NCI-H1930 (cell line): ENCODE results near the gene RBM23.
"Not testable (repeated sequence)": the region's sequence is repeated elsewhere in the genome, so short reads cannot be mapped to it uniquely, and the experiment has no call there.

ENCODE experiments used
- DNase-seq, 2 experiments: peaks; one replicate each; lab custom pipeline; 2025; lab: John Stamatoyannopoulos, UW

Gene RBM23

DNA sequence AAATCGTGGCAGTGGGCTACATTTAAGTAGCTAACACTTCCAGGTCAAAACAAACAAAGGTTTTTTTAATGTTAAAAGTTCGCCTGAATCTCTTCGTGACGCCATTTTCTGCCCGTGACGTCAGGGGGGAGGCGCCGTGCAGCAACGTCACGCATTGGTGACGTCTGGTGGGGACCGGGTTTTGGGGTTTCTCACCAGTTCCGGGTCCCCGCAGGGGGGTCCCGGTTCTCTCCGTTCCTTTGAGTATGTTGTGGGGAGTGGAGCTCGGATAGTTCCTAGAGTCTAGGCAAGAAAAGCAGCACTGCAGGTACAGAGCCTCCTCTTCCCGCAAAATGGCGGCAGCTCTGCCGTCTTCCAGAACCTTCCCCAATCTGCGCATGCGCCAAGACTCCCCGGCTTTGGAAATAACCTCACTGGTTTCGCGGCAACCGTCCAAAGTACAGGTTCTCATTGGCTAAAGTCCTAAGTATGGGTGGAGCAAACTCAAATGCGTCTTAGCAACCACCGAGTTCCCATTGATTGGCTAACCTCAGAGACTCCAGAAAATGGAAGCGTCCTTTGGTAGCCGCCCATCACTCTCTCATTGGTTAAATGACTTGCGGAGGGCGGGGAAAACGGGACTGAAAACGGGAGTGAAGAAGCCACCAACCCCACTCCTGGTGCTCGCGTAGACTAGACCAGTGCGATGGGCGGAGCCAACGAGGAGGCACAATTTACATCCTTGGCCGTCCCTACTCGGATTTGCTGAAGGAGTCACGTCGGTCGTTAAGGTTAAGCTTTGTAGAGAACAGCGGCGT, at the start of gene RBM23:
Gene RBM23, minus strand, starts transcription at position 346 of the 797 bp plus-strand sequence.
- DNase-seq: peak; percentile 99 to 100

GRCh38 chr14:22966783-22967269, 47.9 kb upstream of the RBM23 start:
- no peak for DNase-seq

DNA sequence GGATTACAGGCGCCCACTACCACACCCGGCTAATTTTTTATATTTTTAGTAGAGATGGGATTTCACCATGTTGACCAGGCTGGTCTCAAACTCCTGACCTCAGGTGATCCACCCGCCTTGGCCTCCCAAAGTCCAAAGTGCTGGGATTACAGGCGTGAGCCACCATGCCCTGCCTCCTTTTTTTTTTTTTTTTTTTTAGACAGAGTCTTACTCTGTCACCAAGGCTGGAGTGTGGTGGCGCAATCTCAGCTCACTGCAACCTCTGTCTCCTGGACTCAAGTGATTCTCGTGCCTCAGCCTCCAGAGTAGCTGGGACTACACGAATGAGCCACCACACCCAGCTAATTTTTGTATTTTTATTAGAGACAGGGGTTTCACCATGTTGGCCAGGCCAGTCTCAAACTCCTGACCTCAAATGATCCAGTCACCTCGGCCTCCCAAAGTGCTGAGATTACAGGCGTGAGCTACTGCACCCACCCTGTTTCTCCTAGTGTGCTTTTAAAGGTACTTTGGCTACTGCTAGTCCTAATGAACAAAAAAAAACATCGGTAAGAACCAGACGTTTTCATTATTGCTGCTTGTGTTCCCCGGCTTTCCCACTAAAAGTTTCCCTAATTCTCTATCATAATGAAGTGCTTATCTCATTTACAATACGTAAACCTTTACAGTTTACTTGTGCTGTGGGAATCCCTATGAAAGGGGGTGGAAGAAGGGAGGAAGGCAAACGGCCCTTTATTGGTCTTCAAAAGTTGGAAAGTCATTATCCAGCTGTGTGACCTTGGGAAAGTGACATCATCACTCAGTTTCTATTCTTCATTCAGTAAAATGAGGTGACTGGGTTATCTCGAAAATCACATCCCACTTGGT, 47.2 kb upstream of the RBM23 start:
- not testable (repeated sequence) for DNase-seq

- DNase-seq: no peak
Measured at GRCh38 chr14:22962061-22962676, 43.2 kb upstream of the RBM23 start.

DNA sequence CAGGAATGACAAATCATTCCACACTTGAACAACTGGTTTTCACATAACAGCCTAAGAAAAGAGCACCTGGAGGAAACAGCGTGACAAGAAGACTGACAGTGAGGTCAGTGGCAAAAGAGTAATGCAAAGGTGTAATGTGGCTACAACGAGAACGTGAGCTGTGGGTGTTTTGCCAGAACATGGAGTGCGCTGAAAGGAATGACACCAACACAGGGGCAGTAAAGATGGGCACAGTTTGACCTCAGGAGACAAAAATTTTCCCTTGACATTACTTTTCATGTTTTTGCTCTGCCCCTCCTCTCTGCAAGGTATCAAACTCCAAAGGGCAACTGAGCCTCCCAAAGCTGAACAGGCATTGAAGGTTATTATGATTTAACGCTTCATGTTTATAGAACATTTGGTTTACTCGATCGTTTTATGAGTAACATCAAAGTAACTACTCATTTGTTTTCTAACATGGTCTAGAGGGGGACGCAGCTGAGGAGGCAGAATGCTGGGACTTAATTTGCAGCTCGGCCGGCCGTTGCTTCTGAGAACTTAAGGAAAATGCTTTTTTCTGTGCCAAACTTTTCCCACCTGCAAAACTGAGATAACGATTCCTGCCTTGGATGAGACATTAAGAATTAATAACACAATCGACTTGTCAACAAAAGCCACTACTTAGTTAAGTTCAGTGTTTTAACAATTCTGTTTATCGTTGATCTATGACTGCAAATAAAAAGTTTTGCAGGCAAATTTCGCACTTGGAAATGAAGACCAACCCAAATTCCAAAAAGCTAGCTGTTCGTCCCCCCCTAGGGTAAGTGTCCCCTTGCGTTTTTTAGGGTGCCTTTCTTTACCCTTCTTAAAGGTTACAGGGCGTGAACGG, 37.0 kb upstream of the RBM23 start:
- no peak for DNase-seq

GRCh38 chr14:22952418-22952817, 33.5 kb upstream of the RBM23 start:
- no peak for DNase-seq

GRCh38 chr14:22951795-22952194, 32.8 kb upstream of the RBM23 start:
- not testable (repeated sequence) for DNase-seq

DNA sequence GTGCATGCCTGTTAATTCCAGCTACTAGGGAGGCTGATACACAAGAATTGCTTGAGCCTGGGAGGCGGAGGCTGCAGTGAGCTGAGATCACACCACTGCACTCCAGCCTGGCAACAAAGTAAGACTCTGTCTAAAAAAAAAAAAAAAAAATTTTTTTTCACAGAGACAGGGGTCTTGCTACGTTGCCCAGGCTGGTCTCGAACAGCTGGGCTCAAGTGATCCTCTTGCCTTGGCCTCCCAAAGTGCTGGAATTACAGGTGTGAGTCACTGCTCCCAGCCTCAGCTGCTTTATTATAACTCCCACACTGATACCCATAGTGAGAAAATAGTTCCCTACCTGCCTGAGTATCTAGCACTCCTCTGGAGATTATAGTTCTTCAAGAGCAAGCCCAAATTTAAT, 26.7 kb upstream of the RBM23 start:
- DNase-seq: no peak

DNA sequence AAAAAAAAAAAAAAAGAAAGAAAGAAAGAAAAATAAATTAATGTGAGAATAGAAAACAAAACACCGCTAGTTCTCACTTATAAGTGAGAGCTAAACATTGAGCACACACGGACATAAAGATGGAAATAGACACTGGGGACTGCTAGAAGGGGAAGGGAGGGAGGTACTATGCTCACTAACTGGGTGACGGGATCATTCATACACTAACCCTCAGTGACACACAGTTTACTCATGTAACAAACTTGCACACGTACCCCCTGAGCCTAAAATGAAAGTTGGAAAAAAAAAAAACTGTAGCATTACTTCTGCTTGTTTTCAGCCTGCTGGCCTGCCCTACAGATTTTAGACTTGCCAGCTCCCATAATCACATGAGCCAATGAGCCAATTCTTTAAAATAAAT, 20.7 kb upstream of the RBM23 start:
- DNase-seq: no peak

GRCh38 chr14:22935156-22935555, 16.2 kb upstream of the RBM23 start:
- no peak for DNase-seq

DNA sequence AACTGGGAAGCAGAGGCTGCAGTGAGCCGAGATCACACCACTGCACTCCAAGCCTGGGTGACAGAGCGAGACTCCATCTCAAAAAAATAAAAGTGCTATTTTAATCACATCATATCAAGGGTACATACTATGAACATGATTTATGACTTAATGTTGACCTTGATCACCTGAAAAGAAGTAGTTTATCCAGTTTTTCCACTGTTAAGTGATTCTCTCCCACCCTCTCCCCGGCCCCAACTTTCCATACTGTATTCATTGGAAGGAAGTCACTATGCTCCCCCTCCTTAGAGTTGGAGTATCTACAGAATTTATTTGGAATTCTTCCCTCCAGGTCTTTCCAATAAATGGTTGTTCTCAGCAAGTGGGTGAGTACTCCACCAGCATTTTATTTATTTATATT, 13.2 kb upstream of the RBM23 start:
- no peak for DNase-seq

- no peak for DNase-seq
Measured at GRCh38 chr14:22929961-22930364, 11.0 kb upstream of the RBM23 start.

DNA sequence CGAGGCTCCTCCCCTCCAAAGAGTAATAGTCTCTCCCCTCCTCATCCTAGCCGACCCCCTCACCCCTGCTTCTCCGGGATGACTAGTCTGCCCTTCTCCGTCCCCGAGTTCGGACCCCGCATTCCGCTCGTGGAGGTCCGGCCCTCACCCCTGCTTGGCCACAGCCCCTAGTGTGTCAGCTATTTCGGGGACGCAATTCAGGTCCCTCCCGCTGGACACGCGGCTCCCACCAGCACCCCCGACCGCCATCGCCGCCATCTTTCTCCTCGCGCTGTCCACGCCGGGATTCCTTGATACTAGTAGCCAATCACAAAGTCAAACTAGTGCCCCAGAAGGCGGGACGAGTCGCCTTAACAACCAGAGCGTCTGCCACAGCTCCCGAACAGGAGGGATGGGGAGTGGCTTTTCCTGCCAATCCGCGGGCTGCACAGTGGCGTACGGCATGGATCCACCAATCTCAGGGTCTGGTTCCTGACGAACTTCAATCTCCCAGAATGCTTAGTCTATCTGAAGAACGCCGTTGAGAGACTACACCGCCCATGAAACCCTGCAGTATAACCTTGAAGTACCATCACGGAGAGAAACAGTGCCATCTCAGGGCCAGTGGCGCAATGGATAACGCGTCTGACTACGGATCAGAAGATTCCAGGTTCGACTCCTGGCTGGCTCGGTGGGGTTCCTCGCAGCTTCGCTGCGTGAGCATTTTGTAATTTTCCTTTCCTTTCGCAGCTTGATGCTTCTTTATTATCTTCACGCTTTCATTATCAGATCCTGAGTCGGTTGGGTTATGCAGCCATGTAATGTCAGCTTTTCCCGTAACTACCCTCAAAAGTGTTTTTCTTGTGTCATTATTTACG, 10.4 kb upstream of the RBM23 start, which contains the start of gene PRMT5:
Gene PRMT5, minus strand, starts transcription at position 273 of the 857 bp plus-strand sequence. Its CDS starts 15 bp downstream, at position 258.
- peak; percentile 98 for DNase-seq

DNA sequence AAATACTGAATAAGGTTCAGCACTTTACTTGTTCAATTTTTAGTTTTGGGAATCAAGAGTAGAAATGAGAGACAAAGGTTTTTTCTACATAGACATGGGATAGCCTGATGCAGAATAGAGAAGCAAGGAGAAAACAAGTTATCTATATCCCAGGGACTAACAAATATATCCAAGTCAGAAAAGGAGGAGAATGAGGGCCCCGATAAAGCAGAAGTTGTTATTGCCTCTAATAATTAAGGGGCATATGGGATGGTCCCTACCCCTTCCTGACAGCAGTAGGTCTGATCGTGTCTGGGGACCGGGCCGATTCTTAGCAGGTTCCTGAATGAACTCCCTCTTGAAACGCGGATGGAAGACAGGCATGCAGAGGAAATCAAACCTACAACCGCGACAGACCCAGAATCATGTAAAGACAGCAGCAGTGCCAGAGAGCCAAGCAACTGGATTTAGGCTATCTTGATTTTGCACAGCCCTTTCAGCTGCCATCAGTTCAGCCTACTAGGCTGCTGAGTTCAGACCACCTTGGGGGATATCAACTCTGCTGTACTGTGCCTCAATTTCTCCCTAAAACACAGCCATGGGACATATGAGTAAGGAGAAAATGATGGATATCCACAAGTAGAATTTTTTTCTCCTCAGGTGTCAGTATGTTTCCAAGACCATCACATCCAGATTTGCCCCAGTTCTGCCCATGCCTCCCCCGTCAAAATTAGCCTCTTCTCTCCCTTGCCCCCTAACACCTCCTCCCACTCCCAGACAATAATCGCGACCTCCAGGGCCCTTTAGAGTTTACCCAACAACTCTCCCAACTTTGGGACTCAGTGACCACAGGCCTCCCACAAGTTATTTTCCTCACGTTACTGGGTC, 9.5 kb upstream of the RBM23 start:
- no peak for DNase-seq

- DNase-seq: no peak
Measured at GRCh38 chr14:22926316-22926715, 7.4 kb upstream of the RBM23 start.

GRCh38 chr14:22925513-22925912, 6.6 kb upstream of the RBM23 start:
- no peak for DNase-seq

GRCh38 chr14:22923746-22924145, 4.8 kb upstream of the RBM23 start:
- DNase-seq: no peak

- no peak for DNase-seq
Measured at GRCh38 chr14:22922294-22922693, 3.3 kb upstream of the RBM23 start.

GRCh38 chr14:22920697-22921096, 1.7 kb upstream of the RBM23 start:
- no peak for DNase-seq

- DNase-seq: no peak
Measured at GRCh38 chr14:22919601-22919921, 612 bp upstream of the RBM23 start.
